GM12864 (cell line): Measurements from ENCODE around the gene NABP1.

ENCODE experiments used
- DNase-seq: peaks from one replicate; pipeline ENCODE4 v3.0.0-alpha.2; 2011; ENCODE audit warnings: low read depth
- H3K4me3 ChIP-seq: 2 replicates; pipeline ENCODE4 v1.5.1; 2011; ENCODE audit warnings: mild to moderate bottlenecking, low read depth, low read length, control low read depth
- TF ChIP-seq, protein P1 (sequence below): IDR thresholded peaks from 2 replicates; pipeline ENCODE4 v1.5.1; 2011; ENCODE audit warnings: low read depth, mild to moderate bottlenecking, moderate library complexity, low read length, control low read depth, inconsistent platforms; ENCODE audit errors: missing control alignments

Gene NABP1

DNA sequence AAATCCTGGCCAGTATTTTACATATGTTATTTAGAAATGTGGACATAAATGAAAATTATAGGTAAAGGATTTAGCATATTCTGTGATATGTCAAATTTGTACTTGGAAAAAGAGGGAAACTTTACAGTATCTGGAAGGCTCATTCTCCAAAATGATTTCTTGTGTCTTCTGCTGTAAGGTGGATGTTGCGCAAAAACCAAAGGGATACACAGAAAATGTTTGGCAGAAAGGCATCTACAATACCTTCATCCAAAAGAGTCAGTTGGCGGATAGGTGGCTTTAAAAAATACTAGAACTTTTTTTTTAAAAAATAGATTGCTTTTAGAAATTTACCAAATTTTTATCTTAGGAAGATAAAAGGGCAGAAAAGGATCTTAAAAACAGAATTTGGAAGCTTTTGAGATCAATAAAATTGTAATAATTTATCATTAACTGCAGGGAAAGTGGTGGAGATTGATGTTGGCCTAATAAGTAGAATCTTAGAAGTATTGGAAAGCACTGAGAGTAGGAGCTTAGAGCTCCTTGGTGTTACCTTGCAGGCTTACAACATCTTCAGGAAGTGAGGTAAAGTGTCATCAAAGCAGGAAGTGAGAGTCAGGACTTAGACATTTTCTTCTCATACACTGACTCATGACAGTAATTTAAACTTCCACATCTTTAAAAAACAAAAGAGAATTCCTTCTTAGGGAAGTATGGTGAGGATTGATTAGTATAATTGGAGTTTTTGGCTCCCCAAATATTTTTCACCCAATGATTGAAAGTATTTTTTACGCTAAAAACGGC is 2.1 kb downstream of the NABP1 start:
- peak overlapping the region; percentile 77 for H3K4me3 ChIP-seq
- DNase-seq, result peak; percentile 64

DNA sequence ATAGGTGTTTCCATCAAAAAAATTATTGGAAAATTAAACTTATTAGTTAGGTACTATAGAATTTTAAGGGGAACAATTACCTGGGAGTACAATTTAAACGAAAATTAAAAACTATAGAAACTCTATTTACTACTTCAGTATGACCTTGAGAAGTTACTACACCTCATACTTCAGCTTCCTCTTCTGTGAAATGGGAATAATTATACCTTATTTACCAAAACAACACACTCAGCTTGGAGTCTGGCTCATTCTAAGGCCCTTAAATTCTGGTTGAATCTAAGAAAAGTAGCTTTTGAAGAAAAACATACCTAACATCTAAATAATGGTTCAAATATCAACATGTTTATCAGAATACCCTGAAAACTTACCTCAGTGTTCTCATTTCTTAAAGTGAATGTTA is 2.7 kb downstream of the NABP1 start:
- peak overlapping the region; percentile 77; the same call in 1 of the 2 replicates for H3K4me3 ChIP-seq
- TF ChIP-seq, protein P1, sequence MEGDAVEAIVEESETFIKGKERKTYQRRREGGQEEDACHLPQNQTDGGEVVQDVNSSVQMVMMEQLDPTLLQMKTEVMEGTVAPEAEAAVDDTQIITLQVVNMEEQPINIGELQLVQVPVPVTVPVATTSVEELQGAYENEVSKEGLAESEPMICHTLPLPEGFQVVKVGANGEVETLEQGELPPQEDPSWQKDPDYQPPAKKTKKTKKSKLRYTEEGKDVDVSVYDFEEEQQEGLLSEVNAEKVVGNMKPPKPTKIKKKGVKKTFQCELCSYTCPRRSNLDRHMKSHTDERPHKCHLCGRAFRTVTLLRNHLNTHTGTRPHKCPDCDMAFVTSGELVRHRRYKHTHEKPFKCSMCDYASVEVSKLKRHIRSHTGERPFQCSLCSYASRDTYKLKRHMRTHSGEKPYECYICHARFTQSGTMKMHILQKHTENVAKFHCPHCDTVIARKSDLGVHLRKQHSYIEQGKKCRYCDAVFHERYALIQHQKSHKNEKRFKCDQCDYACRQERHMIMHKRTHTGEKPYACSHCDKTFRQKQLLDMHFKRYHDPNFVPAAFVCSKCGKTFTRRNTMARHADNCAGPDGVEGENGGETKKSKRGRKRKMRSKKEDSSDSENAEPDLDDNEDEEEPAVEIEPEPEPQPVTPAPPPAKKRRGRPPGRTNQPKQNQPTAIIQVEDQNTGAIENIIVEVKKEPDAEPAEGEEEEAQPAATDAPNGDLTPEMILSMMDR, result no peak
- no peak for DNase-seq

More for the DNA sequence above, 2.1 kb downstream of the NABP1 start:
- TF ChIP-seq, protein P1, result no peak

GRCh38 chr2:191682126-191682525 is 4.2 kb downstream of the NABP1 start:
- no peak for DNase-seq
- no peak overlapping the region; the same call in 1 of the 2 replicates for H3K4me3 ChIP-seq
- TF ChIP-seq, protein P1, result no peak

- no peak for DNase-seq
- TF ChIP-seq, protein P1, result no peak
- no peak overlapping the region for H3K4me3 ChIP-seq
These were observed 8.1 kb downstream of the NABP1 start for GRCh38 chr2:191686066-191686465.

- no peak for DNase-seq
- no peak overlapping the region for H3K4me3 ChIP-seq
- TF ChIP-seq, protein P1, result no peak
These were observed 8.8 kb downstream of the NABP1 start for GRCh38 chr2:191686729-191687128.

DNA sequence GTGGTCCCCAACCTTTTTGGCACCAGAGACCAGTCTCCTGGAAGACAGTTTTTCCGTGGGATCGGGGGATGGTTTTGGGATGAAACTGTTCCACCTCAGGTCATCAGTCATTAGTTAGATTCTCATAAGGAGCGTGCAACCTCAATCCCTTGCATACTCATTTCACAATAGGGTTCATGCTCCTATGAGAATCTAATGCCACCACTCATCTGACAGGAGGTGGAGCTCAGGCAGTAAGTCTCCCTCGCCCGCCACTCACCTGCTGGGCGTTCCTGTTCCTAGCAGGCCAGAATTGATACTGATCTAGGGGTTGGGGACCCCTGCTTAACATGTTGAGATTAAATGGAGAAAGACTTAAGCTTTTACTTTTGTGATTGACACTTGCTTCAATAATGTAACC is 9.9 kb downstream of the NABP1 start:
- TF ChIP-seq, protein P1, result no peak
- no peak overlapping the region for H3K4me3 ChIP-seq
- no peak for DNase-seq
